OCI-LY1 (cell line): ENCODE measurements around the gene CGB7.

Experiments used
- EZH2 ChIP-seq: fragments of 200-600 bp; sonication (generic), shearing (Covaris generic); IDR thresholded peaks from 2 replicates; pipeline ENCODE4 v1.8.0; 2017; ENCODE audit warnings: borderline replicate concordance, mixed run types, mild to moderate bottlenecking, antibody characterized with exemption, low read length, moderate library complexity, mixed read lengths
- TF ChIP-seq, protein P1 (sequence below): fragments of 200-600 bp; sonication (generic), shearing (Covaris generic); IDR thresholded peaks from 2 replicates; pipeline ENCODE4 v1.5.1; 2017; ENCODE audit warnings: mild to moderate bottlenecking, antibody characterized with exemption, low read length, moderate library complexity, mixed read lengths

DNA sequence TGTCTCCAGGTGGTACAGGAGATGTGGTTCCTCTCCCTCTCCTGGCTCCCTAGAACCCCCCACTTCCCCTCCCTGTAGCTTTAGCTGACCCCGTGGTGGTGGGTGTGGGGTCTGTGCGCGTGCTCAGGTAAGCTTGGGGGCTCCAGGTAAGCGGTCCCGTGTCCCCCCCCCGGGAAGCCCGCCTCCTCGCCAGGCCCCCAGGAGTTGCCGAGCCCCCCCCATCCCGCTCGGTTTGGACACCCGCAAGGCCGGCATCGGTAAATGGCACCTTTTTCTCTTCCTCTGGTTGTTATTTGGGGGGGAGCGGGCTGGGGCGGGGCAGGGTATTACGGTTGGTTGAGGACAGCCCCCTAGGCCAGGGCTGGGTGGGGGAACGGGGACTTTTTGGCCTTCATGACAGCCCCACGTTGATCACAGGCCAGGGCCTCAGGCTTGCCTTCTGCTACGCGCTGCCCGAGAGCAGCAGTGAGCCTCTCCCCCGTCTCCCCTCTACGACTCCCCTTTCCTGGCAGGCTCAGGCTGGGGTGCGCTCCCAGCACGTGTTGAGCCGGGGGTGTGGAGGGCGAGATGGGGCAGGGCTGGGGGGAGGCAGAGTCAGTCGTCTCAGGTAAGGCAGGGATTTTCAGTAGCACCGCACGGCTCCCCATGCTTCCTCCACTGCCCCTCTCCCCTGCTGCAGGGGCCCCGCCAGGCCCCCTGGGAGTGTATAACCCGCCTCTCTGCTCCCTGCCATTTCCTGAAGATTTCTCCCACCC, 46.0 kb upstream of the CGB7 start:
- TF ChIP-seq, protein P1, sequence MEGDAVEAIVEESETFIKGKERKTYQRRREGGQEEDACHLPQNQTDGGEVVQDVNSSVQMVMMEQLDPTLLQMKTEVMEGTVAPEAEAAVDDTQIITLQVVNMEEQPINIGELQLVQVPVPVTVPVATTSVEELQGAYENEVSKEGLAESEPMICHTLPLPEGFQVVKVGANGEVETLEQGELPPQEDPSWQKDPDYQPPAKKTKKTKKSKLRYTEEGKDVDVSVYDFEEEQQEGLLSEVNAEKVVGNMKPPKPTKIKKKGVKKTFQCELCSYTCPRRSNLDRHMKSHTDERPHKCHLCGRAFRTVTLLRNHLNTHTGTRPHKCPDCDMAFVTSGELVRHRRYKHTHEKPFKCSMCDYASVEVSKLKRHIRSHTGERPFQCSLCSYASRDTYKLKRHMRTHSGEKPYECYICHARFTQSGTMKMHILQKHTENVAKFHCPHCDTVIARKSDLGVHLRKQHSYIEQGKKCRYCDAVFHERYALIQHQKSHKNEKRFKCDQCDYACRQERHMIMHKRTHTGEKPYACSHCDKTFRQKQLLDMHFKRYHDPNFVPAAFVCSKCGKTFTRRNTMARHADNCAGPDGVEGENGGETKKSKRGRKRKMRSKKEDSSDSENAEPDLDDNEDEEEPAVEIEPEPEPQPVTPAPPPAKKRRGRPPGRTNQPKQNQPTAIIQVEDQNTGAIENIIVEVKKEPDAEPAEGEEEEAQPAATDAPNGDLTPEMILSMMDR = no peak
- no peak for TF ChIP-seq EZH2
